OCI-LY1 (cell line): ENCODE measurements around the gene C8B.

Experiments used
- H2AFZ ChIP-seq: fragments of 200-600 bp; sonication (generic), shearing (Covaris generic); 2 replicates; pipeline ENCODE4 v1.6.0; 2014; ENCODE audit warnings: antibody characterized with exemption, mild to moderate bottlenecking, low read length
- H3F3A ChIP-seq: fragments of 200-600 bp; sonication (generic), shearing (Covaris generic); 2 replicates; pipeline ENCODE4 v1.6.0; 2014; ENCODE audit warnings: mild to moderate bottlenecking, antibody characterized with exemption, low read length, moderate library complexity; ENCODE audit not compliant: insufficient read depth
- H3K27ac ChIP-seq: fragments of 200-600 bp; sonication (generic); 2 replicates; pipeline ENCODE4 v1.5.1; 2014; ENCODE audit warnings: low read length, mixed run types, mild to moderate bottlenecking, low read depth; ENCODE audit not compliant: poor library complexity, severe bottlenecking
- H3K27me3 ChIP-seq: fragments of 200-600 bp; sonication (generic); 2 replicates; pipeline ENCODE4 v1.6.0; 2014; ENCODE audit warnings: antibody characterized with exemption, mild to moderate bottlenecking, low read length, moderate library complexity; ENCODE audit not compliant: insufficient read depth
- H3K36me3 ChIP-seq: fragments of 200-600 bp; sonication (generic); 2 replicates; pipeline ENCODE4 v1.6.1; 2014; ENCODE audit warnings: mild to moderate bottlenecking, antibody characterized with exemption, low read length, moderate library complexity, mixed read lengths; ENCODE audit not compliant: insufficient read depth
- H3K4me1 ChIP-seq: fragments of 200-600 bp; sonication (generic); 2 replicates; pipeline ENCODE4 v1.5.1; 2014; ENCODE audit warnings: mild to moderate bottlenecking, low read length, moderate library complexity; ENCODE audit not compliant: insufficient read depth, severe bottlenecking
- H3K4me2 ChIP-seq: fragments of 200-600 bp; sonication (generic), shearing (Covaris generic); 2 replicates; pipeline ENCODE4 v1.6.1; 2014; ENCODE audit warnings: low read length
- H3K4me3 ChIP-seq: fragments of 200-600 bp; sonication (generic); 2 replicates; pipeline ENCODE4 v1.5.1; 2014; ENCODE audit warnings: low read length, low read depth, mild to moderate bottlenecking, mixed read lengths; ENCODE audit not compliant: poor library complexity, severe bottlenecking
- H3K79me2 ChIP-seq: fragments of 200-600 bp; shearing (Covaris generic); 2 replicates; pipeline ENCODE4 v1.6.1; 2016; ENCODE audit warnings: mixed run types, low read length, mixed read lengths; ENCODE audit not compliant: insufficient read depth
- H3K9ac ChIP-seq: fragments of 200-600 bp; sonication (generic), shearing (Covaris generic); 2 replicates; pipeline ENCODE4 v1.6.1; 2014; ENCODE audit warnings: mild to moderate bottlenecking, low read length, mixed read lengths
- H3K9me2 ChIP-seq: fragments of 200-600 bp; sonication (generic), shearing (Covaris generic); 2 replicates; pipeline ENCODE4 v1.6.1; 2014; ENCODE audit warnings: low read depth, mild to moderate bottlenecking, low read length, mixed read lengths
- H3K9me3 ChIP-seq: fragments of 200-600 bp; shearing (Covaris generic); 2 replicates; pipeline ENCODE4 v1.6.1; 2014; ENCODE audit warnings: low read length, mixed read lengths
- H4K20me1 ChIP-seq: fragments of 200-600 bp; sonication (generic), shearing (Covaris generic); 2 replicates; pipeline ENCODE4 v1.6.0; 2016; ENCODE audit warnings: mild to moderate bottlenecking, low read length; ENCODE audit not compliant: insufficient read depth
- EZH2 ChIP-seq: fragments of 200-600 bp; sonication (generic), shearing (Covaris generic); IDR thresholded peaks from 2 replicates; pipeline ENCODE4 v1.8.0; 2017; ENCODE audit warnings: borderline replicate concordance, mixed run types, mild to moderate bottlenecking, antibody characterized with exemption, low read length, moderate library complexity, mixed read lengths
- TF ChIP-seq, protein P1 (sequence below): fragments of 200-600 bp; sonication (generic), shearing (Covaris generic); IDR thresholded peaks from 2 replicates; pipeline ENCODE4 v1.5.1; 2017; ENCODE audit warnings: mild to moderate bottlenecking, antibody characterized with exemption, low read length, moderate library complexity, mixed read lengths

Gene C8B

DNA sequence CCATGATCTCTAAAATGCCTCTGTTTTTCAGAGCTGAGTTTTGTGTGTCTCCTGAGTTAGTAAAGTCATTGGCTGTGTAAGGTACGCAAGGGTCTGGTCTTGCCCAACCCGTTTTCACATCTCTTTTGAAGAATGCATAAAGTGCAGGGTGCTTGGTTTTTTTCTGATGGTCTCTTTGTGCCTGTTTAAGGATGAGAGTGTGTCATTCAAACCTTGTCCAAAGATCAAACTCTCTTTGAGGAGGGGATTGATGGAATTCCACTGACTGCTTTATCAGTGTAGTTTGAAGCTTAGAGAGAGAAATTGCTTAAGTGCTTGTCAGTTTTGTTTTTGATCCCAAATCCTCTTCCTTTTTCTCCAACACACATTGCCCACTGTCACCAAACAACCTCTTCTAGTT lies 20.0 kb upstream of the C8B start:
- Histone ChIP-seq H3K9me3 (no peaks in the 10 kb centered on the region), H3K9ac (no peak overlapping the region), H3K4me2 (no peak overlapping the region), H3K27me3 (0 out of 2 replicates have a peak, but pooled peaks cover 4% of the 10 kb centered on the region), H3K79me2 (no peaks in the 10 kb centered on the region), H3F3A (no peaks in the 10 kb centered on the region), H3K4me3 (no peak overlapping the region), H3K9me2 (no peaks in the 10 kb centered on the region), H2AFZ (no peak overlapping the region), H4K20me1 (no peaks in the 10 kb centered on the region), H3K4me1 (no peaks in the 10 kb centered on the region), H3K36me3 (no peaks in the 10 kb centered on the region), H3K27ac (no peak overlapping the region)
- TF ChIP-seq, protein P1, sequence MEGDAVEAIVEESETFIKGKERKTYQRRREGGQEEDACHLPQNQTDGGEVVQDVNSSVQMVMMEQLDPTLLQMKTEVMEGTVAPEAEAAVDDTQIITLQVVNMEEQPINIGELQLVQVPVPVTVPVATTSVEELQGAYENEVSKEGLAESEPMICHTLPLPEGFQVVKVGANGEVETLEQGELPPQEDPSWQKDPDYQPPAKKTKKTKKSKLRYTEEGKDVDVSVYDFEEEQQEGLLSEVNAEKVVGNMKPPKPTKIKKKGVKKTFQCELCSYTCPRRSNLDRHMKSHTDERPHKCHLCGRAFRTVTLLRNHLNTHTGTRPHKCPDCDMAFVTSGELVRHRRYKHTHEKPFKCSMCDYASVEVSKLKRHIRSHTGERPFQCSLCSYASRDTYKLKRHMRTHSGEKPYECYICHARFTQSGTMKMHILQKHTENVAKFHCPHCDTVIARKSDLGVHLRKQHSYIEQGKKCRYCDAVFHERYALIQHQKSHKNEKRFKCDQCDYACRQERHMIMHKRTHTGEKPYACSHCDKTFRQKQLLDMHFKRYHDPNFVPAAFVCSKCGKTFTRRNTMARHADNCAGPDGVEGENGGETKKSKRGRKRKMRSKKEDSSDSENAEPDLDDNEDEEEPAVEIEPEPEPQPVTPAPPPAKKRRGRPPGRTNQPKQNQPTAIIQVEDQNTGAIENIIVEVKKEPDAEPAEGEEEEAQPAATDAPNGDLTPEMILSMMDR = no peak
- TF ChIP-seq EZH2 = no peak

GRCh38 chr1:56983484-56983883 lies 17.7 kb upstream of the C8B start:
- Histone ChIP-seq H3K36me3 (no peaks in the 10 kb centered on the region), H4K20me1 (no peaks in the 10 kb centered on the region), H3K4me3 (no peak overlapping the region), H3K27ac (no peak overlapping the region), H3K79me2 (no peaks in the 10 kb centered on the region), H3F3A (no peaks in the 10 kb centered on the region), H3K27me3 (0 out of 2 replicates have a peak, but pooled peaks cover 4% of the 10 kb centered on the region), H3K4me1 (no peaks in the 10 kb centered on the region), H2AFZ (no peak overlapping the region), H3K4me2 (no peak overlapping the region), H3K9me2 (no peaks in the 10 kb centered on the region), H3K9me3 (no peaks in the 10 kb centered on the region), H3K9ac (no peak overlapping the region)
- TF ChIP-seq, protein P1 = no peak
- no peak for TF ChIP-seq EZH2

GRCh38 chr1:56979986-56980755 lies 14.4 kb upstream of the C8B start:
- no peak overlapping the region for H2AFZ ChIP-seq
- TF ChIP-seq, protein P1 = no peak
- TF ChIP-seq EZH2 = no peak
- no peak overlapping the region for H3K9ac ChIP-seq
- H3K27me3 ChIP-seq = 0 out of 2 replicates have a peak, but pooled peaks cover 4% of the 10 kb centered on the region
- H3K79me2 ChIP-seq = no peaks in the 10 kb centered on the region
- H3K4me2 ChIP-seq = no peak overlapping the region
- H3K27ac ChIP-seq = no peak overlapping the region
- no peaks in the 10 kb centered on the region for H4K20me1 ChIP-seq
- H3K36me3 ChIP-seq = no peaks in the 10 kb centered on the region
- H3K9me3 ChIP-seq = no peaks in the 10 kb centered on the region
- H3K4me1 ChIP-seq = no peaks in the 10 kb centered on the region
- no peaks in the 10 kb centered on the region for H3F3A ChIP-seq
- no peak overlapping the region for H3K4me3 ChIP-seq
- no peaks in the 10 kb centered on the region for H3K9me2 ChIP-seq
